RWPE1 (cell line): ENCODE results near the gene PLCE1.

ENCODE experiments used
- CTCF ChIA-PET: fragments of 350-600 bp; sonication (Branson Sonifier 250); formaldehyde crosslinking; extraction: SDS; loops from one replicate; lab custom pipeline; 2021; lab: Yijun Ruan, JAX
- POLR2A ChIA-PET: fragments of 400-600 bp; formaldehyde crosslinking; extraction: SDS; loops from one replicate; lab custom pipeline; 2020; ENCODE audit warnings: antibody characterized with exemption; ENCODE audit not compliant: low non-redundant PET; lab: Yijun Ruan, JAX
- DNase-seq: peaks from one replicate; pipeline ENCODE4 v3.0.0; 2012; ENCODE audit warnings: low spot score
- H3K27ac ChIP-seq: fragments of 450-650 bp; 2 replicates; pipeline ENCODE4 v1.5.1; 2017
- TF ChIP-seq, protein P1 (sequence below): fragments of 450-650 bp; conservative IDR thresholded peaks from 2 replicates; pipeline ENCODE4 v1.5.1; 2017; ENCODE audit warnings: low read depth, mild to moderate bottlenecking

PLCE1 gene

DNA sequence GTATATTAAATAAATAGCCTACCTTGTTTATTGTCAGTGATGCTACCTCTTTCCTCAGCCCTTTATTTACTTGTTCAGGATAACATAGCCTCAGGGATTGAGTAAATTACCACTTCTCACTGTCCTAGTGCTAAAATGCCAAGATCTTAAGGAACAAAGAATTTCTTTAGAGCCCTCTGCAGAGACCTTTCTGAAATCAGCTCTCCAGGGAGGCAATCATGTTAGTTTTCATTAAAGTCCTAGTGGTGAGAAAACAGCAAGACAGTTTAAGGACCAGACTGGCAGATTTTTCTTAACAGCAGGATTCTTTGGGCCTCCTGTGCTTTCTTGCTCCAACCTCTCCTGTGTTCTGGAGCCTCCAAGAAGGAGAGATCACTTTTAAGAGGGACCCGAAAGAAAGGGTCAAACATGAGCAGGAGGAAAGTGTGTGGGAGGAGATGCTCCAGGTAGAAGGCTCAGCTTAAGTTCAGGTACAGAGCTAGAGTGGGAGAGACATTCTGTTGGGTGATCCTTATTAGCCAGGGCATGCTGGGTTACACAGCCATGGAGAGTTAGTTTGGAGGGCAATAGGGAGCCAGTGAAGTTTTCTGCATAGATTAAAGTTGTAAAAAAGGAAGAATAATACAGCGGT lies 1.2 kb upstream of the PLCE1 start:
- POLR2A ChIA-PET: no interaction called here

DNA sequence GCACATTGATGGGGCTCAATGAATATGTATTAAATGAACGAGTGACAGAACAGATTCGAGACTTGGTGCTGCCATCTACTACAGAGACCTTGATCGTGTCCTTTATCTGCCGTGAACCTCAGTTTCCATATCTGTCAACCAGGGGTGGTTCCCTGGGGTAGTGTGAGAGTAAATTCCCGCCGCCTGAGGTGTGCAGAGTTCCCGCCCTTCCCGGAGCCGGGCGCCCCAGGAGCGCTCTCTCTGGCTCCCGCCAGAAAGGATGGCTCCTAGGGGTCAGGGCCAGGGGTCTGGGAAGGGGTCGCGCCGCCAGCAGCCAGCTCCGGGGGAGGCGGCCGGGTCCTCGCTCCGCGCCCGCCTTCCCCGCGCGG lies 333 bp upstream of the PLCE1 start:
- H3K27ac ChIP-seq: peak overlapping the region; percentile 33; the same call in 1 of the 2 replicates
- ChIA-PET CTCF (interaction anchor here (0.6 kb wide), 1 partner anchor 41 kb away, joined by 3 read pairs; no protein-coding TSS in a partner anchor), POLR2A (no interaction called here)
- no peak for DNase-seq
- TF ChIP-seq, protein P1, sequence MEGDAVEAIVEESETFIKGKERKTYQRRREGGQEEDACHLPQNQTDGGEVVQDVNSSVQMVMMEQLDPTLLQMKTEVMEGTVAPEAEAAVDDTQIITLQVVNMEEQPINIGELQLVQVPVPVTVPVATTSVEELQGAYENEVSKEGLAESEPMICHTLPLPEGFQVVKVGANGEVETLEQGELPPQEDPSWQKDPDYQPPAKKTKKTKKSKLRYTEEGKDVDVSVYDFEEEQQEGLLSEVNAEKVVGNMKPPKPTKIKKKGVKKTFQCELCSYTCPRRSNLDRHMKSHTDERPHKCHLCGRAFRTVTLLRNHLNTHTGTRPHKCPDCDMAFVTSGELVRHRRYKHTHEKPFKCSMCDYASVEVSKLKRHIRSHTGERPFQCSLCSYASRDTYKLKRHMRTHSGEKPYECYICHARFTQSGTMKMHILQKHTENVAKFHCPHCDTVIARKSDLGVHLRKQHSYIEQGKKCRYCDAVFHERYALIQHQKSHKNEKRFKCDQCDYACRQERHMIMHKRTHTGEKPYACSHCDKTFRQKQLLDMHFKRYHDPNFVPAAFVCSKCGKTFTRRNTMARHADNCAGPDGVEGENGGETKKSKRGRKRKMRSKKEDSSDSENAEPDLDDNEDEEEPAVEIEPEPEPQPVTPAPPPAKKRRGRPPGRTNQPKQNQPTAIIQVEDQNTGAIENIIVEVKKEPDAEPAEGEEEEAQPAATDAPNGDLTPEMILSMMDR: no peak

More for the DNA sequence above, 1.2 kb upstream of the PLCE1 start:
- H3K27ac ChIP-seq: no peak overlapping the region
- DNase-seq: no peak
- TF ChIP-seq, protein P1: no peak
- CTCF ChIA-PET: interaction anchor here (0.6 to 0.7 kb wide), 2 partner anchors 17 to 328 kb away, joined by 3 to 5 read pairs; no protein-coding TSS in a partner anchor

DNA sequence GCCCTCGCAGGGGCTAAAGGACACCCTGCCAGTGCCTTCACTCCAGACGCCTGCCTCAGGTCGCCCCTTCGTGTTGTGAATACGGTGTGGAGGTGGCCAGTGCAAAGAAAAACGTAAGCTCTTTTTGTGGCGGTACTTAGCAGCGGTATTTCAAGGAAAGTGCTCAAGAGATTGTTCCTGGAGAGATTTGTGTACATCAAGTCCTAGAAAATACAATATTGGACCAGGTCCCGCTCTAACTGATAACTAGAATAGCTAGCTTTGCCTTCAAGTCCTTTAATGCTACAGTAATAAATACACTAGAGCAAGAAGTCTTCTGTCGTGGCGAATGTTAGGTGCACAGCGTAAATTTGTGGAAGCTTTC lies 689 bp downstream of the PLCE1 start:
- ChIA-PET CTCF (interaction anchor here (0.6 kb wide), 1 partner anchor 1537 kb away, joined by 3 read pairs; no protein-coding TSS in a partner anchor), POLR2A (no interaction called here)
- H3K27ac ChIP-seq: peak overlapping the region; percentile 33; the same call in 1 of the 2 replicates
- DNase-seq: no peak
- TF ChIP-seq, protein P1: no peak

DNA sequence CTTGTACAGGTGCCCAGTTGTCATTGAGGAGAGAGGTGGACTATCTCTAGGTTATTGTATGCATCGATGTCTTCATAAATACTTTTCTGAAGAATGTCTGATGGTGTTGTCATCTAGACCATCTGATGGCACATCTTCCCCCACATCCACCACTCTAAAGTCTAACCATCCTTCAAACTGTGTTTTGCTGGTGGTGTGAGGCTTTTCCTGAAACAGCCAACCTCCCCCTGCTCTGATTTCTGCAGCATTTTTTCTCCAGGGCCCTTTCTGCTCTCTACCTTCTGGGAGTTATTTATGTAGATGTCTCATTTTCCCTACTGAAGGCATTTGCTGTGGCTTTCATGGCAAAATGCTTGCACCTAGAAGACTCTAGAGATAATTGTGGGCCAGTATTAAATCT lies 1.5 kb downstream of the PLCE1 start:
- no peak for DNase-seq
- POLR2A ChIA-PET: no interaction called here
- H3K27ac ChIP-seq: no peak overlapping the region
- TF ChIP-seq, protein P1: no peak
- CTCF ChIA-PET: no interaction called here

DNA sequence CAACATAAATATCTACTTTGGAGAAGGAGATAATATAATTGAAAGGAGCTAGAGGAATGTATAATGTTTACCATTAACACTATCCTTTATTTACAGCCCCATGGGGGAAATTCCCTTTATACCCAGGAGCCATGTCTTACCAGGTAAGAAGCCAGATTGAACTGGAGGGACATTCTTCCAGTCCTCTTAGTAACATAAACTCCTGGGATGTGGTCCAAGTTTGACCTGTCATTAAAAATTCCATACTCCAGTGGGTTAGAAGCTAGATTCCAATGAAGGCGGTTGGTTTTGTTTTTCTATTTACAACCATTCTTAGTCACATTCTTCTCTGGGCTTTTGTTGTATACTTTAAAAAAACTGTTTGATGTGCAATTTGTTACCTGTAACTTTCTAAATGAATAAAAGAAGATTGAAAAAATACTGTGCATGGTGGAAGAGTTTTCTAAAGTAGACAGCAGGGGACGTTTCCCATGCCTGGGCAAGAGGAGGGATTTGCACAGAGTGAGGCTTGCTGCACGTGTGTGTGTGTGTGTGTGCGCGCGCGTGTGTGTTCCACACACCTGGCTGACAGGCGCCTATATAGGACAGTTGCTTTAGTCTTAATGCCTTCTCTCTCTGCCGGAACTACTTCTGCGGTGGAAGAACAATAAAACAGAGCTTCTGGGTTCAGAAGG lies 2.0 kb downstream of the PLCE1 start:
- POLR2A ChIA-PET: no interaction called here
- TF ChIP-seq, protein P1: no peak
- peak; percentile 38 for DNase-seq
- CTCF ChIA-PET: interaction anchor here (0.6 kb wide), 2 partner anchors 78 to 79 kb away, joined by 4 read pairs; no protein-coding TSS in a partner anchor
- H3K27ac ChIP-seq: no peak overlapping the region

DNA sequence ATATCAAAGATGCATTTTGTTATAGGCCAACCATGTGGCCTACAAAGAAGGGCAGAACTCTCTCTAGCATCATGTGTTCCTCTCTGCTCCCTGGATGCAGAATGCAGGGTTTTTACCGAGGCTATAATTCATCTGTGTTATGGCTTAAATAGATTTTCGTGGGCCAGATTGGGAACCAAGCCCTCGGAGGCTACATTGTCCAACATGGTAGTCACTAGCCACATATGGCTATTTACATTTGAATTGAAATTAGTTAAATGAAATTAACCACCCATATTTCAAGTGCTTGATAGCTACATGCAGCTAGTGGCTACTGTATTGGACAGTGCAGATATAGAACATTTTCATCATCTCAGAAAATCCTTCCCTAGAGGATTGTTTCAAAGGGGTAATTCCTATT lies 2.8 kb downstream of the PLCE1 start:
- ChIA-PET CTCF (no interaction called here), POLR2A (no interaction called here)
- no peak overlapping the region for H3K27ac ChIP-seq
- no peak for DNase-seq
- TF ChIP-seq, protein P1: no peak
